WTC11 (cell line): ENCODE data around the gene RAD9A. TPM values are rescaled to one million over a fixed set of nuclear protein-coding genes. Genes with fewer than 3 reads are reported as not detected.

Experiments
- ATAC-seq: fragments of 200-7000 bp; cut with Tn5 transposase; 2 replicates; pipeline ENCODE4 v1.10.0; 2021; ENCODE audit warnings: mild to moderate bottlenecking, moderate library complexity
- CTCF ChIA-PET: fragments of 300-600 bp; sonication (Branson Sonifier 250); formaldehyde crosslinking; loops from one replicate; lab custom pipeline; 2021; ENCODE audit warnings: antibody characterized with exemption; lab: Charles Lee
- POLR2A ChIA-PET: fragments of 350-600 bp; sonication (Branson Sonifier 250); formaldehyde crosslinking; loops from one replicate; lab custom pipeline; 2021; ENCODE audit warnings: antibody characterized with exemption; lab: Charles Lee
- DNase-seq: peaks from one replicate; pipeline ENCODE4 v3.0.0; 2021; ENCODE audit warnings: low spot score
- H3K27ac Mint-ChIP-seq: 2 replicates; pipeline ENCODE4 v1.8.0; 2021; ENCODE audit warnings: mixed read lengths
- H3K27me3 Mint-ChIP-seq: 2 replicates; pipeline ENCODE4 v1.8.0; 2021; ENCODE audit warnings: low read depth, mild to moderate bottlenecking, moderate library complexity, mixed read lengths
- H3K36me3 Mint-ChIP-seq: 2 replicates; pipeline ENCODE4 v1.8.0; 2021; ENCODE audit warnings: mixed read lengths
- H3K4me1 Mint-ChIP-seq: 2 replicates; pipeline ENCODE4 v1.8.0; 2022; ENCODE audit warnings: mixed read lengths
- H3K4me3 Mint-ChIP-seq: 2 replicates; pipeline ENCODE4 v1.8.0; 2021; ENCODE audit warnings: mild to moderate bottlenecking, moderate library complexity, mixed read lengths
- H3K9me3 Mint-ChIP-seq: 2 replicates; pipeline ENCODE4 v1.8.0; 2021; ENCODE audit warnings: mixed read lengths
- CREM ChIP-seq: sonication (generic); formaldehyde crosslinking; IDR thresholded peaks from 2 replicates; pipeline ENCODE4 v1.8.1; 2022; ENCODE audit warnings: mild to moderate bottlenecking, missing genetic modification reagents, moderate library complexity
- ETV6 ChIP-seq: sonication (generic); formaldehyde crosslinking; IDR thresholded peaks from 2 replicates; pipeline ENCODE4 v1.8.1; 2022; ENCODE audit warnings: mild to moderate bottlenecking, missing genetic modification reagents
- FOXJ3 ChIP-seq: sonication (generic); formaldehyde crosslinking; IDR thresholded peaks from 2 replicates; pipeline ENCODE4 v1.9.0; 2021; ENCODE audit warnings: missing genetic modification reagents, mild to moderate bottlenecking, borderline replicate concordance
- FOXP1 ChIP-seq: sonication (generic); formaldehyde crosslinking; IDR thresholded peaks from 2 replicates; pipeline ENCODE4 v1.8.0; 2022; ENCODE audit warnings: missing genetic modification reagents, mild to moderate bottlenecking, moderate library complexity, borderline replicate concordance
- HMGA2 ChIP-seq: fragments of 250-450 bp; sonication (Bioruptor Pico); IDR thresholded peaks from 2 replicates; pipeline ENCODE4 v1.4.0; 2021; ENCODE audit warnings: mild to moderate bottlenecking, moderate library complexity
- IRF2 ChIP-seq: sonication (generic); formaldehyde crosslinking; IDR thresholded peaks from 2 replicates; pipeline ENCODE4 v1.8.0; 2022; ENCODE audit warnings: low read depth, missing genetic modification reagents, borderline replicate concordance
- JAZF1 ChIP-seq: fragments of 250-450 bp; sonication (Bioruptor Pico); IDR thresholded peaks from 2 replicates; pipeline ENCODE4 v1.9.0; 2021; ENCODE audit warnings: moderate library complexity, mild to moderate bottlenecking, inconsistent platforms
- JUN ChIP-seq: sonication (generic); formaldehyde crosslinking; IDR thresholded peaks from 2 replicates; pipeline ENCODE4 v1.8.0; 2023; ENCODE audit warnings: mild to moderate bottlenecking, missing genetic modification reagents
- KAT7 ChIP-seq: sonication (generic); formaldehyde crosslinking; IDR thresholded peaks from 2 replicates; pipeline ENCODE4 v1.8.1; 2023; ENCODE audit warnings: missing genetic modification reagents, mild to moderate bottlenecking, borderline replicate concordance
- MYBL2 ChIP-seq: sonication (generic); formaldehyde crosslinking; IDR thresholded peaks from 2 replicates; pipeline ENCODE4 v1.8.1; 2023; ENCODE audit warnings: mild to moderate bottlenecking, moderate library complexity, missing genetic modification reagents
- NFE2L1 ChIP-seq: sonication (generic); formaldehyde crosslinking; IDR thresholded peaks from 2 replicates; pipeline ENCODE4 v1.8.1; 2023; ENCODE audit warnings: missing genetic modification reagents
- PRRX2 ChIP-seq: fragments of 250-450 bp; sonication (Bioruptor Pico); IDR thresholded peaks from 2 replicates; pipeline ENCODE4 v1.8.0; 2021; ENCODE audit warnings: mild to moderate bottlenecking
- SP1 ChIP-seq: sonication (generic); formaldehyde crosslinking; conservative IDR thresholded peaks from 2 replicates; pipeline ENCODE4 v1.8.1; 2022; ENCODE audit warnings: missing genetic modification reagents
- TP53 ChIP-seq: sonication (generic); formaldehyde crosslinking; IDR thresholded peaks from 2 replicates; pipeline ENCODE4 v1.8.1; 2023; ENCODE audit warnings: mild to moderate bottlenecking, missing genetic modification reagents
- ZNF263 ChIP-seq: sonication (generic); formaldehyde crosslinking; IDR thresholded peaks from 2 replicates; pipeline ENCODE4 v1.8.1; 2022; ENCODE audit warnings: low read depth, mild to moderate bottlenecking, moderate library complexity, missing genetic modification reagents
- total RNA-seq: library from RNA; stranded (reverse); gene quantifications from 3 replicates; pipeline ENCODE4 v1.2.3, GENCODE V29; 2021
- TF ChIP-seq, protein P1 (sequence below): sonication (generic); formaldehyde crosslinking; conservative IDR thresholded peaks from 2 replicates; pipeline ENCODE4 v1.8.1; 2023; ENCODE audit warnings: mild to moderate bottlenecking, low read depth, missing genetic modification reagents, moderate library complexity
- TF ChIP-seq, protein P2 (sequence below): fragments of 250-450 bp; sonication (Bioruptor Pico); IDR thresholded peaks from 2 replicates; pipeline ENCODE4 v1.9.0; 2021; ENCODE audit warnings: mild to moderate bottlenecking
- TF ChIP-seq, protein P3 (sequence below): sonication (generic); formaldehyde crosslinking; IDR thresholded peaks from 2 replicates; pipeline ENCODE4 v1.8.1; 2023; ENCODE audit warnings: mild to moderate bottlenecking, missing genetic modification reagents
- TF ChIP-seq, protein P4 (sequence below): sonication (generic); formaldehyde crosslinking; IDR thresholded peaks from 2 replicates; pipeline ENCODE4 v1.8.1; 2023; ENCODE audit warnings: mild to moderate bottlenecking, missing genetic modification reagents, moderate library complexity

Gene RAD9A
- total RNA-seq, 1 experiment from 2014 or later = 45.5 TPM

DNA sequence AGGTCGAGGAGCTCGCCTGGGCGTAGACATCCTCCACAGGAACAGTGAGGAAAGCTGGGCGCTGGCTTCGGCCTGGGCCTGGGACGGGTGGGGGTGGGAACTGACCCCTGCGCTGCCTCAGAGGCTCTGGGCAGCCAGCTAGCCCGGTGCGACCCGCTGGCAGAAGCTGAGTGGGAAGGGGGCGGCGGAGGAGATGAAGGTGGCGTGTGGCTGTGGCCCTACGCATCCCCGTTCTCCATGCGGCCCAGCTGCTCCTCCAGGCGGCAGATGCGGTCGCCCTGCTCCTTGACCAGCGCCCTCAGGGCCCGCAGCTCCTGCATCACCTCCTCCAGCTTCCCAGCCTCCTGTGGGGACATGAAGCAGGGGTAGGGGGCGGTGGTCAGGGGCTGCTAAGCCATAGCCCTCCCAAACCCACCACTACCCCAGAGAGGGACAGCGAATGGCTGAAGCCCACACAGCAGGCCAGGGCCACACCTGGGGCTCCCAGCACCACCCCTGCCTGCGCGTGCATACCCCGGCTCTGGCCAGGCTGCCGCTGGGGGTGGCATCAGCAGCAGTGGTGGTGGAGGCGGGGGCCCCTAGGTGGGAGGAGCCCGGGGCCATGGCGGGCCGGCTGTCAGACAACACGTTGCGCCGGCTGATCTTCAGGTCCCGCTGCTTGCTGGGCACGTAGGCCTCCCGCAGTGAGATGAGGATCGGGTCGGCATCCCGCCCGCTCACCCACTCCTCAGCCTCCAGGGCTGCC, 46.5 kb downstream of the RAD9A start:
- ATAC-seq = no peak
- TF ChIP-seq, protein P1, sequence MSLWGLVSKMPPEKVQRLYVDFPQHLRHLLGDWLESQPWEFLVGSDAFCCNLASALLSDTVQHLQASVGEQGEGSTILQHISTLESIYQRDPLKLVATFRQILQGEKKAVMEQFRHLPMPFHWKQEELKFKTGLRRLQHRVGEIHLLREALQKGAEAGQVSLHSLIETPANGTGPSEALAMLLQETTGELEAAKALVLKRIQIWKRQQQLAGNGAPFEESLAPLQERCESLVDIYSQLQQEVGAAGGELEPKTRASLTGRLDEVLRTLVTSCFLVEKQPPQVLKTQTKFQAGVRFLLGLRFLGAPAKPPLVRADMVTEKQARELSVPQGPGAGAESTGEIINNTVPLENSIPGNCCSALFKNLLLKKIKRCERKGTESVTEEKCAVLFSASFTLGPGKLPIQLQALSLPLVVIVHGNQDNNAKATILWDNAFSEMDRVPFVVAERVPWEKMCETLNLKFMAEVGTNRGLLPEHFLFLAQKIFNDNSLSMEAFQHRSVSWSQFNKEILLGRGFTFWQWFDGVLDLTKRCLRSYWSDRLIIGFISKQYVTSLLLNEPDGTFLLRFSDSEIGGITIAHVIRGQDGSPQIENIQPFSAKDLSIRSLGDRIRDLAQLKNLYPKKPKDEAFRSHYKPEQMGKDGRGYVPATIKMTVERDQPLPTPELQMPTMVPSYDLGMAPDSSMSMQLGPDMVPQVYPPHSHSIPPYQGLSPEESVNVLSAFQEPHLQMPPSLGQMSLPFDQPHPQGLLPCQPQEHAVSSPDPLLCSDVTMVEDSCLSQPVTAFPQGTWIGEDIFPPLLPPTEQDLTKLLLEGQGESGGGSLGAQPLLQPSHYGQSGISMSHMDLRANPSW (CRISPR knock-in tag) = no peak
- 0 out of 2 replicates have a peak, but pooled peaks have one; percentile 26 for TF ChIP-seq ZNF263 (CRISPR knock-in tag)
- Mint-ChIP-seq H3K4me1 (peaks cover 16% of the 10 kb centered on the region), H3K9me3 (no peaks in the 10 kb centered on the region), H3K4me3 (no peak overlapping the region), H3K27ac (no peak overlapping the region; the same call in 1 of the 2 replicates), H3K36me3 (no peaks in the 10 kb centered on the region), H3K27me3 (no peaks in the 10 kb centered on the region)
- ChIA-PET POLR2A (interaction anchor here (0.6 to 2.2 kb wide), 6 partner anchors 24 to 46 kb away, joined by 3 to 7 read pairs (median 4); partner anchors contain the start of genes PPP1CA and RAD9A), CTCF (interaction anchor here (0.6 to 4.2 kb wide), 4 partner anchors 8 to 37 kb away, joined by 3 to 31 read pairs (median 4); partner anchors contain the start of genes PPP1CA and RPS6KB2)
- no peak for DNase-seq

DNA sequence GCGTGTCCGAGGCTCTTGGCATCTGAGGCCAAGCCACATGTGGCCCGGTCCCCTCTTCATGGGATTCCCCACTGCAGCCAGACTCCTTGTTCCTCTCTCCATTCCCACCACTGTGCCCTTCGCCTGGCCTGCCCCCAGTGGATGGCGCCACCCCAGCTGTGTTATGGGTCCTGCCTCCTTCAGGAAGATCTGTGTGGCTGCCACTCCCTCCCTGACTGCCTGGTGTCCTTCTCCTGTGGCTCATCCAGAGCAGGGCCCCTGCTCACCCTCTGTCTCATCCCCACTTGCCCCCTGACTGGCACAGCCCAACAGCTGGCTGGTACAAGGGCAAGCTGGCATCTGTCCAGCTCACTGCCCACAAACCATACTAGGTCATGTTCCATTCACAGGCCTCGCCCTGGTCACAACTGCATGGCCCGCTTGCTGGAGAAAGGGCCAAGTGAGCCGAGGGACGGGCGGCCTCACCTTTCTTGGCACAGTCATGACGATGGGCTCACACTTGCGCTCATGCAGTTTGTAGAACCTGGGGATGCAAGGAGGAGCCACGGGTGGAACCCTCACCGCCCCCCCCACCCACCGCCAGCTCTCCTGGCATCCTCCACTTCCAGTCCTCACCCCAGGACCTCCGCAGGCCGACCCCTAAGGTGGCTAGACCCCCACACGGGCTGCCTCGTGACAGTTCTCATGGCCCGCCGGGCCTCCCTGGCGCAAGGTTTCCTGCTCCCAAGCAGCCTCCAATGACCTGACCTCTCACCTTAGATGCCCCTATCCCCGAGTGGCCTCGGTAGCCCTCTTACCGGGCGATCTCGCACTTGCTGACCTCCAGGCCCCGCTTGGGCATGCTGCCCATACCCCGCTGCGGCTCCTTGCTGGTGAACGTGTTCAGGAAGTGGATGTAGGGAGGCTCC, 47.8 kb downstream of the RAD9A start:
- Mint-ChIP-seq H3K9me3 (no peaks in the 10 kb centered on the region), H3K4me1 (peaks cover 16% of the 10 kb centered on the region), H3K27ac (peak overlapping the region; percentile 77; the same call in 1 of the 2 replicates), H3K4me3 (no peak overlapping the region), H3K27me3 (no peaks in the 10 kb centered on the region)
- ATAC-seq = peak; percentile 7
- CTCF ChIA-PET = interaction anchor here (0.9 to 4.2 kb wide), 5 partner anchors 10 to 43 kb away, joined by 3 to 31 read pairs (median 4); partner anchors contain the start of genes GPR152 and PPP1CA
- peak; percentile 55 for DNase-seq
- TF ChIP-seq MYBL2 (no peak), JAZF1 (CRISPR knock-in tag) (no peak), ETV6 (CRISPR knock-in tag) (no peak), CREM (CRISPR knock-in tag) (no peak), SP1 (no peak), FOXP1 (CRISPR knock-in tag) (no peak; the same call in 1 of the 2 replicates), HMGA2 (CRISPR knock-in tag) (no peak), NFE2L1 (CRISPR knock-in tag) (no peak), JUN (no peak), PRRX2 (CRISPR knock-in tag) (no peak), TP53 (CRISPR knock-in tag) (no peak), FOXJ3 (CRISPR knock-in tag) (no peak), KAT7 (CRISPR knock-in tag) (no peak), IRF2 (no peak)
- TF ChIP-seq, protein P2, sequence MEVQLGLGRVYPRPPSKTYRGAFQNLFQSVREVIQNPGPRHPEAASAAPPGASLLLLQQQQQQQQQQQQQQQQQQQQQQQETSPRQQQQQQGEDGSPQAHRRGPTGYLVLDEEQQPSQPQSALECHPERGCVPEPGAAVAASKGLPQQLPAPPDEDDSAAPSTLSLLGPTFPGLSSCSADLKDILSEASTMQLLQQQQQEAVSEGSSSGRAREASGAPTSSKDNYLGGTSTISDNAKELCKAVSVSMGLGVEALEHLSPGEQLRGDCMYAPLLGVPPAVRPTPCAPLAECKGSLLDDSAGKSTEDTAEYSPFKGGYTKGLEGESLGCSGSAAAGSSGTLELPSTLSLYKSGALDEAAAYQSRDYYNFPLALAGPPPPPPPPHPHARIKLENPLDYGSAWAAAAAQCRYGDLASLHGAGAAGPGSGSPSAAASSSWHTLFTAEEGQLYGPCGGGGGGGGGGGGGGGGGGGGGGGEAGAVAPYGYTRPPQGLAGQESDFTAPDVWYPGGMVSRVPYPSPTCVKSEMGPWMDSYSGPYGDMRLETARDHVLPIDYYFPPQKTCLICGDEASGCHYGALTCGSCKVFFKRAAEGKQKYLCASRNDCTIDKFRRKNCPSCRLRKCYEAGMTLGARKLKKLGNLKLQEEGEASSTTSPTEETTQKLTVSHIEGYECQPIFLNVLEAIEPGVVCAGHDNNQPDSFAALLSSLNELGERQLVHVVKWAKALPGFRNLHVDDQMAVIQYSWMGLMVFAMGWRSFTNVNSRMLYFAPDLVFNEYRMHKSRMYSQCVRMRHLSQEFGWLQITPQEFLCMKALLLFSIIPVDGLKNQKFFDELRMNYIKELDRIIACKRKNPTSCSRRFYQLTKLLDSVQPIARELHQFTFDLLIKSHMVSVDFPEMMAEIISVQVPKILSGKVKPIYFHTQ (CRISPR knock-in tag) = no peak
- TF ChIP-seq, protein P3, sequence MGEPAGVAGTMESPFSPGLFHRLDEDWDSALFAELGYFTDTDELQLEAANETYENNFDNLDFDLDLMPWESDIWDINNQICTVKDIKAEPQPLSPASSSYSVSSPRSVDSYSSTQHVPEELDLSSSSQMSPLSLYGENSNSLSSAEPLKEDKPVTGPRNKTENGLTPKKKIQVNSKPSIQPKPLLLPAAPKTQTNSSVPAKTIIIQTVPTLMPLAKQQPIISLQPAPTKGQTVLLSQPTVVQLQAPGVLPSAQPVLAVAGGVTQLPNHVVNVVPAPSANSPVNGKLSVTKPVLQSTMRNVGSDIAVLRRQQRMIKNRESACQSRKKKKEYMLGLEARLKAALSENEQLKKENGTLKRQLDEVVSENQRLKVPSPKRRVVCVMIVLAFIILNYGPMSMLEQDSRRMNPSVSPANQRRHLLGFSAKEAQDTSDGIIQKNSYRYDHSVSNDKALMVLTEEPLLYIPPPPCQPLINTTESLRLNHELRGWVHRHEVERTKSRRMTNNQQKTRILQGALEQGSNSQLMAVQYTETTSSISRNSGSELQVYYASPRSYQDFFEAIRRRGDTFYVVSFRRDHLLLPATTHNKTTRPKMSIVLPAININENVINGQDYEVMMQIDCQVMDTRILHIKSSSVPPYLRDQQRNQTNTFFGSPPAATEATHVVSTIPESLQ = no peak
- TF ChIP-seq, protein P4, sequence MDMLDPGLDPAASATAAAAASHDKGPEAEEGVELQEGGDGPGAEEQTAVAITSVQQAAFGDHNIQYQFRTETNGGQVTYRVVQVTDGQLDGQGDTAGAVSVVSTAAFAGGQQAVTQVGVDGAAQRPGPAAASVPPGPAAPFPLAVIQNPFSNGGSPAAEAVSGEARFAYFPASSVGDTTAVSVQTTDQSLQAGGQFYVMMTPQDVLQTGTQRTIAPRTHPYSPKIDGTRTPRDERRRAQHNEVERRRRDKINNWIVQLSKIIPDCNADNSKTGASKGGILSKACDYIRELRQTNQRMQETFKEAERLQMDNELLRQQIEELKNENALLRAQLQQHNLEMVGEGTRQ (CRISPR knock-in tag) = no peak
- TF ChIP-seq, protein P1 (CRISPR knock-in tag) = no peak
- TF ChIP-seq, all 79 proteins: peak for 0
- no peaks in the 10 kb centered on the region for H3K36me3 Mint-ChIP-seq
- POLR2A ChIA-PET = interaction anchor here (1.6 to 1.7 kb wide), 2 partner anchors 38 to 48 kb away, joined by 4 to 6 read pairs; partner anchors contain the start of genes PPP1CA and RAD9A
